Measurements from ENCODE around the gene PHYHIPL. TPM values are rescaled to one million over a fixed set of nuclear protein-coding genes. Genes with fewer than 3 reads are reported as not detected.

Gene PHYHIPL
- total and polyA plus RNA-seq, 9 donors: 0.11 to 3.7 (median 0.55) TPM; not detected in 2

DNA sequence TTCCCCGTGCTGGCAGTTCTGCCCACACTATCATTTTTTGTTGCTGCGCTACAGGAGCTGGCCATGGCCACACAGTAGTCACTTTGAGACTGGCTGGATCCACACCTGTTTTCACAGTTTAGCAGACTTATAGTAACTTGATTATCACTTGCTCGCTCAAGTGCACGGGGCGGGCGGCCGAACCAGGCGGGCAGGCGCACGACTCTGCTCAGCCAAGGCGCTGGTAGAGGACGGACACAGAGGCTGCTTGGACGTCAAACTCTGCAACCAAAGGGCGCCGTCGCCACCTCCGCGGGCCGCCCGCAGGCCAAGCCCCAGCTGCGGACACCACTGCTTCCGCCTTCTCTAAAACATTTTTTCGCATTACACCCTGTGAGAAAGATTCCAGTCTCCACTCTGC, 38.4 kb upstream of the PHYHIPL start:
- no peak for DNase-seq
- H3K9me3 ChIP-seq: no peaks in the 10 kb centered on the region
- H3K4me1 ChIP-seq (ENCODE audit: insufficient read depth): no peaks in the 10 kb centered on the region
- H3K27ac ChIP-seq: no peak overlapping the region
- H3K4me3 ChIP-seq: no peak overlapping the region
- no peaks in the 10 kb centered on the region for H3K36me3 ChIP-seq
- 92 to 97% (median 96%) methylated on average over 23 of the region's 23 CpGs for WGBS, 3 donors
- TF ChIP-seq EP300 (IDR thresholded peaks at IDR 0.05) (no peak), POLR2A (IDR thresholded peaks at IDR 0.05) (no peak)
- TF ChIP-seq, protein P1, sequence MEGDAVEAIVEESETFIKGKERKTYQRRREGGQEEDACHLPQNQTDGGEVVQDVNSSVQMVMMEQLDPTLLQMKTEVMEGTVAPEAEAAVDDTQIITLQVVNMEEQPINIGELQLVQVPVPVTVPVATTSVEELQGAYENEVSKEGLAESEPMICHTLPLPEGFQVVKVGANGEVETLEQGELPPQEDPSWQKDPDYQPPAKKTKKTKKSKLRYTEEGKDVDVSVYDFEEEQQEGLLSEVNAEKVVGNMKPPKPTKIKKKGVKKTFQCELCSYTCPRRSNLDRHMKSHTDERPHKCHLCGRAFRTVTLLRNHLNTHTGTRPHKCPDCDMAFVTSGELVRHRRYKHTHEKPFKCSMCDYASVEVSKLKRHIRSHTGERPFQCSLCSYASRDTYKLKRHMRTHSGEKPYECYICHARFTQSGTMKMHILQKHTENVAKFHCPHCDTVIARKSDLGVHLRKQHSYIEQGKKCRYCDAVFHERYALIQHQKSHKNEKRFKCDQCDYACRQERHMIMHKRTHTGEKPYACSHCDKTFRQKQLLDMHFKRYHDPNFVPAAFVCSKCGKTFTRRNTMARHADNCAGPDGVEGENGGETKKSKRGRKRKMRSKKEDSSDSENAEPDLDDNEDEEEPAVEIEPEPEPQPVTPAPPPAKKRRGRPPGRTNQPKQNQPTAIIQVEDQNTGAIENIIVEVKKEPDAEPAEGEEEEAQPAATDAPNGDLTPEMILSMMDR (IDR thresholded peaks at IDR 0.05): no peak
- intact Hi-C loops (cut with DNase I): no loop called here
- no peaks in the 10 kb centered on the region for H3K27me3 ChIP-seq

DNA sequence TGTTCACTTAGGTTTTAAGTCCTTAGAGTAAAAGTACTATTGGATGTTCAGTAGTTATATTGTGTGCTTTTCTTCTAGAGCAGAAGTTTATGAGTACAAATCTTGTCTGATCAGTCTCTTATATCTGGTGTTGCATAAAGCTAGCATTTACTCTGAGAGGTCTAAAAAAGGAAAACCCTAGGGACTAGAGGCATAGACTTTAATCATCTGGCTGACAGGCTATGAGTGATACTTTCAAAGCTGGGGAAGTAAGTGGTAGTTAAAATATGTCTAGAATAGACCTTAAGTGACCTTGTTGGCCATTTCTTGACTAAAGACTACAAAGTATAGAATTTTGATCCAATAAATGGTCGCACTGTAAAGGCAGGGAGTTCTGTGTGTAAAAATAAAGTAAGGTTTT, 32.9 kb upstream of the PHYHIPL start:
- intact Hi-C loops (cut with DNase I): no loop called here
- WGBS, 3 donors: 53 to 69% (median 59%) methylated on average over 1 of the region's 1 CpG
- H3K27me3 ChIP-seq: no peaks in the 10 kb centered on the region
- no peak for DNase-seq
- no peak overlapping the region for H3K27ac ChIP-seq
- no peaks in the 10 kb centered on the region for H3K9me3 ChIP-seq
- TF ChIP-seq EP300 (IDR thresholded peaks at IDR 0.05) (no peak), POLR2A (IDR thresholded peaks at IDR 0.05) (no peak)
- TF ChIP-seq, protein P1 (IDR thresholded peaks at IDR 0.05): no peak
- no peaks in the 10 kb centered on the region for H3K4me1 ChIP-seq (ENCODE audit: insufficient read depth)
- no peaks in the 10 kb centered on the region for H3K36me3 ChIP-seq
- no peak overlapping the region for H3K4me3 ChIP-seq

DNA sequence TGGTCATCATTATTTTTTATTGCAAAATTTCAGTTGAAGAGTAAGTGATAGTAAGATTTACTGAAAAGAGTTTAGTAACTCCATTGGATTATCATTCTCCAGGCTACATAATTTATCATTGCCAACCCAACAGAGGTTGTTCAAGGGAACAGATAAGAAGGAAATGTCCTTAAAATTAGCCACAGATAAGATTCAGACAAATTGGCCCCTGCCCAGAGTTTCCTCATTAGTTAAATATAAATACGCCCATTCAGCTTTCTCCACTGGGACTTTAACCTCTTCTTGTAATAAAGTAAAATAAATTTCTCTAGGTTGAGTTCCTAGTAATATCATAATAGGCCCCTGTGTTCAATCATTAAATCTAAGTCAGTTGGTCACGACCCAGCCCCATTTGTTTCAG, 27.7 kb upstream of the PHYHIPL start:
- intact Hi-C loops (cut with DNase I): no loop called here
- no peaks in the 10 kb centered on the region for H3K4me1 ChIP-seq (ENCODE audit: insufficient read depth)
- no peaks in the 10 kb centered on the region for H3K27me3 ChIP-seq
- TF ChIP-seq EP300 (IDR thresholded peaks at IDR 0.05) (no peak), POLR2A (IDR thresholded peaks at IDR 0.05) (no peak)
- TF ChIP-seq, protein P1 (IDR thresholded peaks at IDR 0.05): no peak
- DNase-seq: no peak
- WGBS, 3 donors: 69 to 72% (median 71%) methylated on average over 2 of the region's 2 CpGs
- H3K4me3 ChIP-seq: no peak overlapping the region
- H3K27ac ChIP-seq: no peak overlapping the region
- H3K36me3 ChIP-seq: no peaks in the 10 kb centered on the region
- no peaks in the 10 kb centered on the region for H3K9me3 ChIP-seq

DNA sequence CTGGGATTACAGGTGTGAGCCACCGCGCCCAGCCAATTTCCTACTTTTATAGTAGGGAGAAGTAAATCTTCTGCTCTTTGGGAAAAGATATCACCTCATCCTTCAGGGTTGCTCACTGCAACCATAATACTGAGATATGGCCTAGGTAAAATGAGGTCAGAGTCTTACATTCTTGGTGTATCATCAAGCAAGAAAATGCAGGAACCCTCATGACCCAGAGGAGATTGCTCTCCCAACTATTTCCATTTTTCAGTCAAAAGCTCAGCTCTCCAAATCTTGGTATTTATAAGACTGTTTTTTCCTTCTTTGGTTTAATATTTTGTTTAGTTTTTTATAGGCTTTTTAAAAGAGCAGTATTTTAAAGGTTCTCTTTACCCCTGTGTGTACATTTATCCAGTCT, 20.9 kb upstream of the PHYHIPL start:
- no peaks in the 10 kb centered on the region for H3K27me3 ChIP-seq
- DNase-seq: no peak
- intact Hi-C loops (cut with DNase I): no loop called here
- H3K4me1 ChIP-seq (ENCODE audit: insufficient read depth): no peaks in the 10 kb centered on the region
- H3K4me3 ChIP-seq: no peak overlapping the region
- TF ChIP-seq POLR2A (IDR thresholded peaks at IDR 0.05): no peak
- TF ChIP-seq, protein P1 (IDR thresholded peaks at IDR 0.05): no peak
- no peak for TF ChIP-seq EP300 (IDR thresholded peaks at IDR 0.05)
- 98 to 99% (median 98%) methylated on average over 2 of the region's 2 CpGs for WGBS, 3 donors
- H3K9me3 ChIP-seq: no peaks in the 10 kb centered on the region
- H3K36me3 ChIP-seq: no peaks in the 10 kb centered on the region
- no peak overlapping the region for H3K27ac ChIP-seq

DNA sequence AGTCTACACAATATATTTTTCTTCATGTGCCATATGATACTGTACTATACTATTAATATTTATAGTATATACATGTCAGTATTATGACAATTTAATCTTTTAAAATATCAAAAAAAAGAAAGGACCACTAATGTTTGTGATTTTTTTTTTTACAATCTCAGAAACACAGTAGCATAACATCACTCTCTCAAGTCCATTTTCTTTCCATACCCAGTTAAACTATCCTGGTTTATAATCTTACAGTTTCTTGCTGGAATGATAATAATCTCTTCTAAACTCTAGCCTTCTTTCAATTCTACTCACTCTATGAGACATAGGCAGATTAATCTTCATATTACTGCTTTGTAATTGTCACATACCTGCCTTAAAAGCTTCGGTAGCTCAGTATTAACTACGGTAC, 8.9 kb upstream of the PHYHIPL start:
- Histone ChIP-seq H3K4me3 (no peak overlapping the region), H3K27ac (no peak overlapping the region), H3K36me3 (no peaks in the 10 kb centered on the region), H3K27me3 (no peaks in the 10 kb centered on the region), H3K4me1 (ENCODE audit: insufficient read depth) (no peaks in the 10 kb centered on the region), H3K9me3 (no peaks in the 10 kb centered on the region)
- TF ChIP-seq POLR2A (IDR thresholded peaks at IDR 0.05) (no peak), EP300 (IDR thresholded peaks at IDR 0.05) (no peak)
- TF ChIP-seq, protein P1 (IDR thresholded peaks at IDR 0.05): no peak
- intact Hi-C loops (cut with DNase I): no loop called here
- WGBS, 3 donors: 95 to 96% (median 96%) methylated on average over 2 of the region's 2 CpGs
- no peak for DNase-seq
